ENCODE data around the gene PSMB4.
A peak's percentile ranks its signal among the peaks of the same experiment; 100 is the strongest.
"Not testable (repeated sequence)": the region's sequence is repeated elsewhere in the genome, so short reads cannot be mapped to it uniquely, and the experiment has no call there.

Gene PSMB4

DNA sequence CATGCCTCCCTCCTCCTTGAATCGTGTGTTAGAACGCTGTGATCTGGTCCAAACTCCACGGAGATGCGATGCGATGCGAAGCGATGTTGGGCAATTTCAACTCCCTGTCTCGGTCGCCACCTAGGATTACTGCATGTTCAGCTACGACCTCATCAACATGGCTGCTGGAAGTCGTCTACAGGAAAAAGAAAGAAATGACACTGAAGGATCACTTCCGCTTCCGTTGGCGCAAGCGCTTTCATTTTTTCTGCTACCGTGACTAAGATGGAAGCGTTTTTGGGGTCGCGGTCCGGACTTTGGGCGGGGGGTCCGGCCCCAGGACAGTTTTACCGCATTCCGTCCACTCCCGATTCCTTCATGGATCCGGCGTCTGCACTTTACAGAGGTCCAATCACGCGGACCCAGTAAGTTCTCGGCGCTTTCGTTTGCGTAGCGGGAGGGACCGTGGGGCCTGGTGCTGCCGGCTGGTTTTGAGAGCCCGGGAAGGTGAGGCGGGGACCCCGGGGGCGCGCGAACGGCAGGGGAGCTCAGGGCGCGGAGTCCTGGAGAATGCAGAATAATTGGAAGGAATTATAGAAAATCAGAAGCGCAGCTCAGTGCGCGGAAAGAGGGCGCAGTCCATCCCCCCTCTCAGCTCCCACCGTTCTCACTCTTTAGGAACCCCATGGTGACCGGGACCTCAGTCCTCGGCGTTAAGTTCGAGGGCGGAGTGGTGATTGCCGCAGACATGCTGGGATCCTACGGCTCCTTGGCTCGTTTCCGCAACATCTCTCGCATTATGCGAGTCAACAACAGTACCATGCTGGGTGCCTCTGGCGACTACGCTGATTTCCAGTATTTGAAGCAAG, at the start of gene PSMB4:
PSMB4 (plus strand) TSS at position 250 of the 848 bp plus-strand sequence; CDS start at position 265, 15 bp downstream.
- peak; percentile 64 to 69 for DNase-seq (ENCODE audit: low read depth in 2 of 2, low spot score in 1 of 2)

GRCh38 chr1:151350323-151350722, 49.0 kb upstream of the PSMB4 start:
- not testable (repeated sequence) for DNase-seq (ENCODE audit: low read depth in 2 of 2, low spot score in 1 of 2)

DNA sequence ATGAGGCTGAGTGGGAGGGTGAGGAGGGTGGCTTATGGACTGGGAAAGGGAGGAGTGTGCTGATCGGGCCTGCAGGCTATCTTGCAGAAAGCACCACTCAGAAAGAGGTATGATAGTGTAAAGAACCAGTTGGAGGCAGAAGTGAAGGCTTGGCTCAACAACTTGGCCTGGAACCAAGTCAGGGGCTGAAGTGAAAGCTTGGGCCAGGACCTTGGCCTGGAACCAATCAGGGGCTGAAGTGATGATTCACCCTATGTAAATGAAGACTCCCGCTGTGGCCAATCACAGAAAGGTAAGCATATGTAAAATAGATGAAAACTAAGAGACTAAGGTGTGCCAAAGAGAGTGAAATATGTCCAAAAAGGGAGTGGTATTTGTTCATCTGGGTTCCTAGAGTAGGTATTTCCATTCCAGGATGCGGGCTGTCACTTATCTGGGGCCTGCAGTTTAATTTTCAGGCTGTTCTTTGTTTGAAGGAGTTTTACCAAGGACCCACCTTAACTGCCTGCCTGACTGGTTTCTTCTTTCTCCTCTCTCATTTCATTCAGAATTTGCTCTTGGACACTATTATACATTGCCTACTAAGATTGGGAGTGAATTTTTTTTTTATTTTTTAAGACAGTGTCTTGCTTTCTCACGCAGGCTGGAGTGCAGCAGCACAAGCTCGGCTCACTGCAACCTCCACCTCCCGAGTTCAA, 47.2 kb upstream of the PSMB4 start:
- DNase-seq (ENCODE audit: low read depth in 2 of 2, low spot score in 1 of 2): no peak

- no peak for DNase-seq (ENCODE audit: low read depth in 2 of 2, low spot score in 1 of 2)
These were observed 42.7 kb upstream of the PSMB4 start for GRCh38 chr1:151356696-151357095.

DNA sequence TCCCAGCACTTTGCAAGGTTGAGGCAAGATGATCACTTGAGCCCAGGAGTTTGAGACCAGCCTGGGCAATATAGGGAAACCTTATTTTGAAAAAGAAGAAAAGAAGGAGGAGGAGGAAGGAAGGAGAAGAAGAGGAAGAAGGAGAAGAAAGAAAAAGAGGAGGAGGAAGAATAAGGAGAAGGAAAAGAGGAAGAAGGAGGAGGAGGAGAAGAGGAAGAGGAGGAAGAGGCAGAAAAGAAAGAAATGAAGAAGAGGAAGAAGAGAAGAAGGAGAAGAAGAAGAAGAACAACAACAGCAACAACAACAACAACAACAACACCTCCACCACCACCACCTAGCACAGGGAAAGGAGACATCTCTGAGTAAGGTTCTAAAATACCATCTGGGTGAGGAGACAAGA, 37.5 kb upstream of the PSMB4 start:
- DNase-seq (ENCODE audit: low read depth in 2 of 2, low spot score in 1 of 2): no peak

DNA sequence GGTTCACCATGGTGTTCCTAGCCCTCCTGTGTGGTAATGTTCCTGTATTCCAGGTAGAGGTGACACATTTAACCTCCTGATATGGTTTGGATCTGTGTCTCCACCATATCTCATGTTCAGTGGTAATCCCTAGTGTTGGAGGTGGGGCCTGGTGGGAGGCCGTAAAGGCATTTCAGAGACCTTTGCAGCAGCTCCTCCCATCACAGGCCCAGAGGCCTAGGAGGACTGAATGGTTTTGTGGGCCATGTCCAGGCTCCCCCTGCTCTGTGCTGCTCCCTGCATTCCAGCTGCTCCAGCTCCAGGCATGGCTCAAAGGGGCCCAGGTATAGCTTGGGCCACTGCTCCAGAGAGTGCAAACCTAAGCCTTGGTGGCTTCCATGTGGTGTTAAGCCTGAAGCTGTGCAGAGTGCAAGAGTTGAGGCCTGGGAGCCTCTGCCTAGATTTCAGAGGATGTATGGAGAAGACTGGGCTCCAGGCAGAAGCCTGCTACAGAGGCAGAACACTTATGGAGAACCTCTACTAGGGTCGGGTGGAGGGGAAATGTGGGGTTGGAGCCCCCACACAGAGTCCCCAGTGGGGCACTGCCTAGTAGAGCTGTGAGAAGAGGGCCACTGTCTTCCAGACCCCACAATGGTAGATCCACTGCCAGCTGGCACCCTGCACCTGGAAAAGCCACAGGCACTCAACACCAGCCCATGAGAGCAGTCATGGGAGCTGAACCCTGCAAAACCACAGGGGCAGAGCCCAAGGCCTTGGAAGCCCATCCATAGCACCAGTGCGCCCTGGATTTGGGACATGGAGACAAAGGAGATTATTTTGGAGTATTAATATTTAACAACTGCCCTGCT, 36.8 kb upstream of the PSMB4 start:
- DNase-seq (ENCODE audit: low read depth in 2 of 2, low spot score in 1 of 2): no peak

GRCh38 chr1:151364996-151365395, 34.4 kb upstream of the PSMB4 start:
- DNase-seq (ENCODE audit: low read depth in 2 of 2, low spot score in 1 of 2): no peak

DNA sequence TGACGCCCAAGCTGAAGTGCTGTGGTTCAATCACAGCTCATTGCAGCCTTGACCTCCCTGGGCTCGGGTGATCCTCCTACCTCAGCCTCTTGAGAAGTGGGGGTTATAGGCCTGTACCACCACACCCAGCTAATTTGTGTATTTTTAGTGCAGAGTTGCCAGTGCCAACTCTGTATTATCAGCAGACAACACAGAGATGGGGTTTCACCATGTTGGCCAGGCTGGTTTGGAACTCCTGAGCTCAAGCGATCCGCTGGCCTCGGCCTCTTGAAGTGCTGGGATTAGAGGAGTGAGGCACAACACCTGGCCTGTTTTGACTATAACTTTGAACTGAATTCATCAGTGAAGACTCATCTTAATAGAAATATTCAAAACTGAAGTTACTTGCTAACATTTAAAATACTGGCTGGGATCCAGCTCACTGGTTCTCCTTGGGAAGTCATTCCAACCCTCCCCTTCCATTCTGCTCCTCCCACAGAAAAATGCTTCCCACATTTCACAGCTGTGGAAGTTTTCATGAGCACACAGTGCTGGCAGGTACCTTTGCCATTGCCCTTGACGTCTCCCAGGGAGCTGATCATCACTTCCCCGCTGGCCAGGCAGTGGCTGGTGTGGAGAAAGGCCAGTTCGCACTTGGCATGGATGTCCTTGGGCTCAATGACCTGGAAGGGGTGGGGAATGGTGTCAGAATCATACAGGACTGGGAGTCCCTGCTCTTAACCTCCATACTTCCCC, 31.5 kb upstream of the PSMB4 start:
- no peak for DNase-seq (ENCODE audit: low read depth in 2 of 2, low spot score in 1 of 2)

GRCh38 chr1:151368393-151369301, 30.7 kb upstream of the PSMB4 start:
- DNase-seq (ENCODE audit: low read depth in 2 of 2, low spot score in 1 of 2): no peak

- no peak for DNase-seq (ENCODE audit: low read depth in 2 of 2, low spot score in 1 of 2)
These were observed 30.1 kb upstream of the PSMB4 start for GRCh38 chr1:151369302-151369610.

- no peak for DNase-seq (ENCODE audit: low read depth in 2 of 2, low spot score in 1 of 2)
These were observed 29.7 kb upstream of the PSMB4 start for GRCh38 chr1:151369621-151370048.

- no peak for DNase-seq (ENCODE audit: low read depth in 2 of 2, low spot score in 1 of 2)
These were observed 29.0 kb upstream of the PSMB4 start for GRCh38 chr1:151370211-151370911.

DNA sequence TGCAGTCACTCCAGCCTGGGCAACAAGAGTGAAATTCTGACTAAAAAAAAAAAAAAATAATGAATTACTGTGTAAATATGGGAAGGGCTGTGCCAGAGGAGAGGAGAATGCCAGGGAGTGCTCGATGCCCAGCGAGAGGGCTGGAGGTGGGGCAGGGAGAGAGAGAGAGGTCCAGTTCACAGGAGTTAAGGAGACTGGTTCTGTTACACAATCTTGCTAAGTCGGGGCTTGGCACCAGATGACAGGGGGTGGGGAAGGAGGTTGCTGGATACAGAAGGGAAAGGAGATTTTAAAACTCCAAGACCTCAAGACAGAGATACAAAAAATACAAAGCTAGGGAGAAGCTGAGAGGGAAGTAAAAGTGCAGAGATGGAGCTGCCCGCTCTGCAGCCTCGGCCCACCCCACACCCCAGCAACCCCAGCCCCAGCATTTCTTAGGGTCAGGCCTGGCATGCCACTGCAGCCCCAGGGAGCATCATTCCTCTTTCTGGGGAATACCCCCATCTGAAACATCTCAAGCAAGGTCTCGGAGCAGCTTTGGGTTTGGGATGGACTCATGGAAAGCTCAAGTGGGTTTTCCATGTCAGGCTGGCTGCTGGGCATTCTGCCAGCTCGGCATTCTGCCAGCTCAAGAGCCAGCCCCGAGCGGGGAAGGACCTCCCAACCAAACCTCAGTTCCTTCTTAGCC, 27.9 kb upstream of the PSMB4 start:
- no peak for DNase-seq (ENCODE audit: low read depth in 2 of 2, low spot score in 1 of 2)

DNA sequence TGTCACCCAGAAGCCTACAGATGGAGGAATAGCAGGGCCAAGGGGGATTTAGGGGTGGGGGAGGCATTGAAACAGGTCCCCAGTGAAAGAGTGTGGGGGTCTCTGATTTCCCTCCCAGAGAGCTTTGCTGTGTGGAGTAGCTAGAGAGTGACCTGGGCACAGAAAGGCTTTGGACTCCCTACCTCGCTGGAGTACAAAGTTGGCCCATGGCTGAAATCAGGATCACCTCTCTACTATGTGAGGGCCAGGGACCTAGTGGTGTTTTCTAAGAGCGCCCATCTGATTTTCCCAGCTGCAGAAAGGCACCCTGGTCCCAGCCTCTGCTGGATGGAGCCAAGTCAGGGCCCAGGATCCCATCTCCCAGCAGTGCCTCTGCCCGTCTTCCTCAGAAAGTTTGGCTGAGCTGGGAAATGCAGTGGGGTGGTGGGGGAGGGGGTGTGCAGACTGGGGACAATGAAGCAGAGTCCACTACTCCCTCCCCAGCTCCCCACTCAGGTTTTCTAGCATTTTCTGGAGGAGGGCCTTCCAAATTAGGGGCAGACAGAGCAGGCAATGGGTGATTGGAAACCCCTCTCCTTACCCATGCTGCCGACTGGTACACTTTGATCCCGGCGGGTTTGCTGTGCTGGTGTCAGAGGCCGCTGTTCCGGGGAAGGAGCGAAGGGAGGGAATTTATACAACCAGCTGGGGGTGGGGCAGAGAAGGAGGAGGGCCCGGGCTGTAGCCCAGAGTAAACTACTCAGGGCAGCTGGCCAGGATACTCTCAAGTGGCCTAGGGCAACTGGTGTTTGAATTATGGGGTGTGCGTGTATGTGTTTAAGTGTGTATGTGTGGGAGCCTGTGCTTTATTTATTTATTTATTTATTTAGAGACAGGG, 27.1 kb upstream of the PSMB4 start, which contains the start of gene SELENBP1:
SELENBP1 (minus strand) TSS at position 648 of the 877 bp plus-strand sequence; CDS start at position 584, 64 bp downstream.
- DNase-seq (ENCODE audit: low read depth in 2 of 2, low spot score in 1 of 2): no peak

DNA sequence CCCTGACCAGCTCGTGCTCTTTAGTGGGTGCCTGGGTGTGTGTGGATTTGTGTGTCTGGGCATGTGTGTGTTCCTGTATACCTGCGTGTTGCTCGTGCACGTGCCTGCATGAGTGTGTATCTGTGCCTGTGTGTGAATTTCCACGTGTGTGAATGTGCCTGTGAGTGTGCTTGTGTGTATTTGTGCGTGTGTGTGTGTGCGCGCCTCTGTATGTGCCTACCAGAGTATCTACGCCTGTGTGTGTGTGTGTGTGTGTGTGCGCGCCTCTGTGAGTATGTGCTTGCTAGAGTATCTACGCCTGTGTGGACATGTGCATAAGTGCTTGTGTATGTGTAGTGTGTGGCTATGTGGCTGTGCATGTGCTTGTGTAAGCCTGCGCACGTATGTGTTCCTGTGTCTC, 26.2 kb upstream of the PSMB4 start:
- DNase-seq (ENCODE audit: low read depth in 2 of 2, low spot score in 1 of 2): no peak

GRCh38 chr1:151377150-151377884, 22.1 kb upstream of the PSMB4 start:
- no peak for DNase-seq (ENCODE audit: low read depth in 2 of 2, low spot score in 1 of 2)

DNA sequence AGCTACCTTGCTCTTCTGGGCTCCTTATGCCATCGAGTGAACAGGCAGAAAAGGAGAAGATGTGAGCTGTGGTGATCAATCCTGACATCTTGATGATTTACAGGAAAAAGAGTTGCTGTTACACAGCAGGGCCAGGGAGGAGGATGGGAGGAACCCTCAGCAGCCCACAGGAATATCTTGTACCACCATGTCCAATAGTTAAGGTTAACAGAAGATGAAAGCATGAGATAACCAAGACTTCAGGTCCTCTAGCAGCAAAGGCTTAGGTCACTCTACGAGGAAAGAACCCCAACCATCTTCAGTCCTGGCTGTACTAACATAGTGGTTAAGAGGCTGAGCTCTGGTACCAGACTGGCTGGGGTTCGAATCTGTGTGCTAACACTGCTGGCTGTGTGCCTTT, 14.8 kb upstream of the PSMB4 start:
- DNase-seq (ENCODE audit: low read depth in 2 of 2, low spot score in 1 of 2): no peak
